B cell (primary cell): ENCODE measurements around the gene RASA1.

ENCODE experiments used
- CTCF ChIP-seq: fragments of 200-600 bp; IDR thresholded peaks from one replicate; pipeline ENCODE4 v1.8.0; 2022; ENCODE audit warnings: antibody characterized with exemption, mild to moderate bottlenecking
- EZH2 ChIP-seq: IDR thresholded peaks from 2 replicates; pipeline ENCODE4 v1.6.1; 2012; ENCODE audit warnings: borderline replicate concordance, low read depth, mild to moderate bottlenecking, moderate library complexity, low read length; ENCODE audit not compliant: insufficient read depth, poor library complexity, severe bottlenecking

DNA sequence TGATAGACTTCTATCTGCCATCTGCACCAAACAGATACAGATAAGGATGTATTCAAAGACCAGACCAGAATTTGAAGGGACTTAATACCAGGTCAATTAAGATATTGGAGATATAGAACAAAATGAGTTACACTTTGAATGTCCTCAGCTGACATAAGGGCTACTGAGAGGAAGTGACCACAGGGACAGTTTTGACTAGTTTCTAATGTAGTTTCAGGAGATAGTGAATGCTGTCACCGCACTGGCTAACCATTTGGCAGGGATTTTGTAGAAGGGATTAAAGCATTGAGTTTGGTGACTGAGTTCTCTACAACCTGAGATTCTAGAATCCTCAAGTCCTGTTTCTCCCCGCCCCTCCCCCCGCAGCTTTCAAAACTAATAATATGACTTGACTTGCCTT, 122.4 kb downstream of the RASA1 start:
- TF ChIP-seq CTCF, result no peak
- TF ChIP-seq EZH2, result no peak
